ENCODE data around the gene MDFI.

The MDFI gene, protein sequence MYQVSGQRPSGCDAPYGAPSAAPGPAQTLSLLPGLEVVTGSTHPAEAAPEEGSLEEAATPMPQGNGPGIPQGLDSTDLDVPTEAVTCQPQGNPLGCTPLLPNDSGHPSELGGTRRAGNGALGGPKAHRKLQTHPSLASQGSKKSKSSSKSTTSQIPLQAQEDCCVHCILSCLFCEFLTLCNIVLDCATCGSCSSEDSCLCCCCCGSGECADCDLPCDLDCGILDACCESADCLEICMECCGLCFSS

DNA sequence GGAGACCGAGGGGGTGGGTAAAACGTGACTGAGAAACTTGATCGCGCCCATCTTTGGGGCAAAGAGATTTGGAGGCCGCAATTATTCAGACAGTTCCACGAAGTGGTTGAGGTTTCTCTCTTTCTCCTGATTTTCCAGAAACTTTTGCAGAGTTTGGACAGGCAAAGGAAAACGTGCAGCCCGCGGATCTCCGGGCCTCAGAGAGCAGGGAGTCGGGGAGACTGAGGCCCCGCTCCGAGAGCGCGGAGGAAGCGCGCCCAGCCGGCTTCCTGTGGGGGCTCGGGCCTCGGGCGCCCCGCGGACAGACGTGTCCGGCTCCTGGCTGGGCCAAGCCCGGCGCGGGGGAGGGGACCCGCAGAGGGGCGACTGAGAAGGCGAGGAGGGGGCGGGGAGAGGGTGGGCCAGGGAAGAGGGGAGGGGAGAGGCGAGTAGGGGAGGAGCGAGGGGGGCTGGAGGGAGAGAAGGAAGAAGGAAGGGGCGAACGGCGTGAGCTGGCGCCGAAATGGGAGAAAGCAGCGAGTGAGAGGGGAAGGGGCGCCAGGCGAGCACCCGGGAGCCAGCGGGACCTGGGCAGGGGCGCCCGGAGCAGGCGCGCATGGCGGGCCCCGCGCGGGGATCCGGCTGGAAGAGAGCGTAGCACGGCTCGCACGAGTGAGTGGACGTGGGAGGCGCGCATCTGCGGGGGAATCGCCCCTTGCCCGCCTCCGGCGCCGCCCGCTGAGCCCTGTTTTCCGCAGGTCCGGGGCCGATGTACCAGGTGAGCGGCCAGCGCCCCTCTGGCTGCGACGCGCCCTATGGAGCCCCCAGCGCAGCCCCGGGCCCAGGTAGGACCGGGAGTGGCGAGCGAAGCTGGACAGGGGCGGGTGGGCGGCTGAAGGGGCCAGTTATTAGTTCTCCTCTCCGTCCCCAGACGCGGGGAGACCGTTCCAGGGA, at the start of gene MDFI:
Gene MDFI (plus strand): TSS at position 467 of the 933 bp plus-strand sequence. CDS start 282 bp downstream, at position 749.
- DNase-seq = no peak

DNA sequence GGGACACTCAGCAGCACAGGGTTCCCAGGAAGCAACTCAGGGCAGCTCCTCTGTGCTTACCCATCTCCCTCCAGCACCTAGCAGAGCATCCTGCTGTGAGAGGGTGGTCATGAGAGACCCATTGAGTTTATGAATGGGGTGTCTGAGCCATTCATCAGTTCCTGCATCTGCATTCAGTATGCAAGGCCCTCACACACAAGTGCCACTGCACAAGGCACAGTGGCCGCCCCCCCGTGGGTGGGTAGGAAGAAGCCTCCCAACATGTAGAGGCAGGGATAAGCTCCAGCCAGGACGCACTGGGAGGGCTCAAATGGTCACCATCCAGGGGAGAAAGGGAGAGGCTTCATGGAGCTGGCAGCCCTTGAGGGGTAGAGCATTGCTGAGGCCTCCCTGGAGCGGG, 49.0 kb upstream of the MDFI start:
- DNase-seq = no peak

DNA sequence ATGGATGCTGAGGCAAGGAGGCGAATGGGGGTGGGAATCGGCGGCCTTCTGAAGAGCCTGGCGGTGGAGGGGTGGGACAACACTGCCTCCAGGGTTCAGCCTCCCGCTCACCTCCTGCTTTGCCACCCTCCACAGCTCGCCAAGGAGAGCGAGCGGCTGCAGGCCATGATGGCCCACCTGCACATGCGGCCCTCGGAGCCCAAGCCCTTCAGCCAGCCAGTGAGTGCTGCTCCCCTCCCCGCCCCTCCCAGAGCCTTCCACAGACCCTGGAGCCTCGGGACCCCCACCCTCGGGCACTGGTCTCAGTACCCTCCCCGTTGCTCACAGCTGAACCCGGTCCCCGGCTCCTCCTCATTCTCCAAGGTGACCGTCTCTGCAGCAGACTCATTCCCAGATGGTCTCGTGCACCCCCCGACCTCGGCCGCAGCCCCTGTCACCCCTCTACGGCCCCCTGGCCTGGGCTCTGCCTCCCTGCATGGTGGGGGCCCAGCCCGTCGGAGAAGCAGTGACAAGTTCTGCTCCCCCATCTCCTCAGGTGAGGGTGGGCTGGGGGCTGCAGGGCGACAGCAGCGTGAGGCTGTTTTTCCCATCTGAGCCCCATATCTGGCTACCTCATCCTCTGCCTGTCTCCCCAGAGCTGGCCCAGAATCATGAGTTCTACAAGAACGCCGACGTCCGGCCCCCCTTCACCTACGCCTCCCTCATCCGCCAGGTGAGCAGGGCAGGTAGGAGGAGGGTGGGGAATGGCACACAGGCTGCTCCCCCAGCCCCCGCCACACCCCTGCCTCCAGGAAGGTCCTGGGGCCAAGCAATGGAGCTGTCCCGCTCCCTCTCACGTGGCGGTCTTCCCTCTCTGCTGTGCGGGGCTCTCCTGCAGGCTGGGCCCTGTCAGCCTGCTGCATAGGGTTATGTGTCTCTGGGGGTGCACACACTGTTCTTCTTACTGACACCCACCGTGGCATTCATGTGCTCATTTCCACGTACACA, 48.3 kb upstream of the MDFI start:
- no peak for DNase-seq

DNA sequence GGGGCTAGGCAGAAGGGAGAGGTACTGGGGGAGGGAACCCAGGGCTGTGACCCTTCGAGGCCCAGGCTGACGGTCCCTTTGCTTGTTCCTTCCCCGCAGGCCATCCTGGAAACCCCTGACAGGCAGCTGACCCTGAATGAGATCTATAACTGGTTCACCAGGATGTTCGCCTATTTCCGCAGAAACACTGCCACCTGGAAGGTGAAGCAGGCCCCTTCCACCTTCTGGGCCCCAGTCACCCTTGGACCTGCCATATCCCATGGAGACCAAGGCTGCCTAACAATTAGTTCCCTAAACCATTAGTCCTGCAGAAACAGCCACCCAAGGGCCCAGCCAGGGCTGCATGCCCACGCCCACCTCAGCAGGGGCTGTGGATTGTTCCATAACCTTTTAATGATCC, 47.1 kb upstream of the MDFI start:
- no peak for DNase-seq

DNA sequence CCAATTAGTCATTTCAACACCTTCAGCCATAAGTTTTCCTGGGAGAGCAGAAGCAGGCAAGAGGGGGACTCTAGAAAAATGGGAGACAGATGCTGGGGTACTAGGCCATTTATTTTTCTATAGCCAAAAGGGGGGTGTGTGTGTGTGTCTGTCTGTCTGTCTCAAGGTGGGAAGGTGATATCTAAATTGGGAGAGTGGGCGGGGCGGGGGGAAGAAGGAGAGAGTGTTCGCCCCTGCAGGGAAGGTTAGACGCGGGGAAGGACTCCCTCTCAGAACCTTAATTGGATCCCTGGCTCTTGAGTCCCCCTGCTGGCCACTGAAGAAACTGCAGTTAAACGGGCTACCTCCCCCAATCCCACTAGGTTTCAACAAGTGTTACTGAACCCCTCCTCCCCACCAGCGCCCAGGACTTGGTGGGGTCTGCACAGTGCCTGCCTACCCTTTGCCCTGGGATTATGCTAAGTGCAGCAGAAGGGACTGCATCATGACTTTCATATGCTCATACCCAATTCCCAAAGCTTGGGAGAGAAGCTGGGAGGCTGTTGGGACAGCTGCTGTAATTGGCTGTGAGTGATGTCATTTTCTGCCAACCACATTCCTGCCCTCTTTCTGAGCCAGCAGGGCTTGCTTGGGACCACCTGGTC, 46.3 kb upstream of the MDFI start:
- DNase-seq = peak; percentile 79

DNA sequence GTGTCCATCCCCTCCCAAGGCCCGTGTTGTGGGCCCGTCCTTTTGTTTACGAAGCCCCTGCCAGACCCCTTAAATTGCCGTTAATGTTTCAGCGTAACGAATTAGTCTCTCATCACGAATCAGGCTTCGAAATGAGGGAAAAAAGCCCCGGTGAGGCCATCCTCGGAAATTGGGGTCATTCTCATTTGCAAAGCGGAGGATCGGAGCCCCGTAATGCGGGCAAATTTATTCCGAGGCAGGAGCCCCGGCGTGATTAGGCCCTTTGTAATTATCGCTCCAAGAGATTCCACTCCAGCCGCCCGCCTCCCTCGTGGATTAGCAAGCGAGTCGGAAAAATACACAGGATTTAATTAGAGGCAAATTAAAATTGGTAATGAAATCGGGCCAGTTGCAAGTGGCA, 44.9 kb upstream of the MDFI start:
- no peak for DNase-seq

DNA sequence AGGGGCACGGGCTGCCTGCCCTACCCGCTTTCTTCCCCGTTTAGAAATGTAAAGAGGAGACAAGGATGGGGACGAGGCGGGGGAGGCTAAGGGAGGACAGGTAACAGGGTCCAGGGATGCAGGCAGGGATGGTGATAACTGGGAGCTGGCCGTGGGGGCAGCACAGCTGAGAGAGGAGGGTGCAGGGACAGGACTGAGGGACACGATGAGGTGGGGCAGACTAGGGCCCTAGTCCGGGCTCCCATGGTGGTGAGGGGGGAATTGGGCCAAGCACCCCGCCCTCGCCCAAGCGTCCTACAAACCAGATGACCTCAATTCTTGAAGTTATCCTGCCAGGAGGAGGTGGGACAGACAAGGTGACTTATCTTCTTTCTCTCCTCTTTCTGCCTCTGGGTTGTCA, 44.4 kb upstream of the MDFI start:
- DNase-seq = no peak

DNA sequence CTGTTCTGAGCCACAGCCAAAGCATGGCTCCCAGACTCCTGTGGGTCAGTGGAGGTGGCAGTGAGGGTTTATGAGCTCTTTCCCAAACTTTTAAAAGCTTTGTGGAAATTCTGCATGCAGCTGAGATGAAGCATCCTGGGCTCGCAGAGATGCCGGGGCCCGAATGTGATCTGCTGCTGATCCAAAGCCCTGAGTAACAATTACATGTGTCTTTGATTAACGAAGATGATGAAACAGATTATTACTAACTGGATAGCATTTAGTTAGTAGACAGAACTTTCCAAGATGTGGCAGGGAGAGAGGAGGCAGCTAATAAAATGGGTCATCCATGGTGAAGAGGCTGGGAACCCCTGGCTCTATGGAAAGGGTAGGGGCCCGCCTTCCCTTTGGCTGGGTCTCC, 43.9 kb upstream of the MDFI start:
- no peak for DNase-seq

DNA sequence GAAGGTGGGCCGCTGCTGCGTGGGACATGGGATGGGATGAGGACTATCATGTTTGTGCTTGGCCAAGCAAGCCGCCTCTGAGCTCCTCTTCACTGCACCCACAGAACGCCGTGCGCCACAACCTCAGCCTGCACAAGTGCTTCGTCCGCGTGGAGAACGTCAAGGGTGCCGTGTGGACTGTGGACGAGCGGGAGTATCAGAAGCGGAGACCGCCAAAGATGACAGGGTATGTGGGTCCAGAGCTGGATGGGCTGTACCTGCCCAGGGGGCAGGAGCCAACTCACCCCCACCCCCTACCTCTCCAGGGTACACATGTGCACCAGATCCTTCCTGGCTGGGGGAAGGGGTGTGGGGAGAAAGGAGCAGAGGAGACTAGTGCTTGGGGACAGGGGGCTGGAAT, 43.5 kb upstream of the MDFI start:
- no peak for DNase-seq

DNA sequence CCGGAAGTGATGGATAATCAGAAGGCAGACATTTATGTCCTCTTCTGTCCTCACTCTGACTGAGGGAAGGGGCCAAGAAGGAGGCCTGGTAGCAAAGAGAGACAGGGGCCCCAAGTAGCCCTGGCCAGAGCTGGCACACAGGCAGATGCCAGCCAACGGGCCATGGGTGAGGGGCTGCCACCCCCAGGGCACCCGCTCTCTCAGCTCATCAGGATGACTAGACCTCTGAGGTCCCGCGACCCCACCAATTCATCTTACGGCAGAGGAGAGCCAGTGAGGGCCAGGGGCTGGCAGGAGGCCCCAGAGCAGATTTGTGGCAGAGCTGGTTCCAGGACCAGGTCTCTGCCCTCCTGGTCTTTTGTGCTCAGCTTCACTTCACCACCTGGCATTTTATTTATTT, 43.1 kb upstream of the MDFI start:
- no peak for DNase-seq

DNA sequence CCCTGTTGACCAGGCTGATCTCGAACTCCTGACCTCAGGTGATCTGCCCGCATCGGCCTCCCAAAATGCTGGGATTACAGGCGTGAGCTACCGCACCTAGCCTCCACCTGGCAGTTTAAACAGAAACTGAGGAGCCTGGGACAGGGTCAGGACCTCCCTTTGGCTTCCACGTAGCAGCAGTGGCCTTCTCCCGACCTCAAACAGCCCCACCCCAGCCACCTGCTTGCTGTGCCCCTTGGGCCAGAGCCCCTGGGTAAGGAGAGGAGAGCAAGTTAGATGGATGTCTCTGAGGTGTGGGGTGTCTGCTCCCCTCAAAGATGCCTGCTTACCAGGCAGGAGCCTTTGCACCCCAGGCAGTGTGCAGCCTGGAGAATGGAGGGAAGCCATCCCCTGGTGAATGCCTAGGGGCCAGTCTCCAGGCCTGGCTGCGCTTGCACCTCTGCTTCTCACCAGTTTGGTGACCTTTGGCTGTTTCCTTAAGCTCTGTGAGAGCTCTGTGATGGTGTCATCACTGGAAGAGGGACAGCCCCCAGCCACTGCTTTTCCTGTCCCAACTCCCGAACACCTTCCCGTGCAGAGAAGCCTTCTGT, 42.1 kb upstream of the MDFI start:
- no peak for DNase-seq

DNA sequence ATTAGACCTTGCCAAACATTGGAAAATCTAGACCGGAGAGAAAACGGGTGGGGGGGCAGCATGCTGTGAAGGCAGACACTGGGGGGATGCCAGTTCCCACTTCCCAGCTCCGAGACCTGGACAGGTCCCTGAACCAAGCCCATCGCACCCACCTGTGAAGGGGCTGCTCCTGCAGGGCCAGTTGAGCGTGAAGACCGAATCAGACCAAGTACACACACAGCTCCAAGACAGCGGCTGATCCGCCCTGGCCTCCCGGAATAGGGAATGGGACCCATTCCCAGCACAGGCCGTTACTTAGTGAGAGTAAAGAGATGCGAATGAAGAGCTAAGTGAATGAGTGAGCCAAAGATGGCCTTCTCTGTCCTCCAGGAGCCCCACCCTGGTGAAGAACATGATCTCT, 41.5 kb upstream of the MDFI start:
- DNase-seq = no peak

DNA sequence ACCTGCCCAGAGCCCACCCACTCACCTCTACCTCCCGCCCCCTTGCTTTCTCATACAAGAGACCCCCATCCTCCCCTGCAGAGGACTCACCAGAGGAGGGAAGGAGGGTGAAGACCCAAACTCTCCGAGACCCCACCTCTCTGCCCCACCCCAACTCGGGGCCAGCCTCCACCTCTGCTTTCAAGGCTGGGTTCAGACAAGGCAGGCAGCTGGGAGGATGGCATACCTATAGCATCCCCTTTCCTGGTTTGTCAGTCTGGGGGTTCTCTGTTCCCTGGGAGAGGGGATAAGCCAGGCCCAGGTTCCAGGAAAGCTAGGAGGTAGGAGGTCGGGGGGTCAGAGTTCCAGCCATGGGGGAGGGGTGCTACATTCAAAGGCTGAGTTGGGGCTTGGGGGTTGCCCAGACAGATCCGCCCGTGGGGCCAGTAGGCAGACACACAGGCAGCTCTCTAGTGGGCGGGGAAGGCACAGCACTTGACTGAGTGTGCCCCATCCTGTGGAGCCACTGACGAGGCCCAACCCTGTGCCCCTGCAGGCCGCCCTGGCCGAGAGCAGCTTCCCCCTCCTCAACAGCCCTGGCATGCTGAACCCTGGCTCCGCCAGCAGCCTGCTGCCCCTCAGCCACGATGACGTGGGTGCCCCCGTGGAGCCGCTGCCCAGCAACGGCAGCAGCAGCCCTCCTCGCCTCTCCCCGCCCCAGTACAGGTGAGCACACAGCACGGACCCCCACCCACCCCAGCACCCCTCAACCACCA, 40.8 kb upstream of the MDFI start:
- no peak for DNase-seq

DNA sequence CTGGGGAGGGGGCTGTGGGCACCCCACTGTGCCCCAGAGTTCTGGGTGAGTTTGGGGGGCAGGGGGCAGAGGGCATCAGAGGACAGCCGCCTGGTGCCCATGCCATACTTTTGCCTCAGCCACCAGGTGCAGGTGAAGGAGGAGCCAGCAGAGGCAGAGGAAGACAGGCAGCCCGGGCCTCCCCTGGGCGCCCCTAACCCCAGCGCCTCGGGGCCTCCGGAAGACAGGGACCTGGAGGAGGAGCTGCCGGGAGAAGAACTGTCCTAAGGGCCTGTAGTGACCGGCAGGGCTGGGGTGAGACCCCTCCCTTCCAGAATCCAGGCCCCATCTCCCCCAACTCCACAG, 39.6 kb upstream of the MDFI start:
- DNase-seq = no peak

DNA sequence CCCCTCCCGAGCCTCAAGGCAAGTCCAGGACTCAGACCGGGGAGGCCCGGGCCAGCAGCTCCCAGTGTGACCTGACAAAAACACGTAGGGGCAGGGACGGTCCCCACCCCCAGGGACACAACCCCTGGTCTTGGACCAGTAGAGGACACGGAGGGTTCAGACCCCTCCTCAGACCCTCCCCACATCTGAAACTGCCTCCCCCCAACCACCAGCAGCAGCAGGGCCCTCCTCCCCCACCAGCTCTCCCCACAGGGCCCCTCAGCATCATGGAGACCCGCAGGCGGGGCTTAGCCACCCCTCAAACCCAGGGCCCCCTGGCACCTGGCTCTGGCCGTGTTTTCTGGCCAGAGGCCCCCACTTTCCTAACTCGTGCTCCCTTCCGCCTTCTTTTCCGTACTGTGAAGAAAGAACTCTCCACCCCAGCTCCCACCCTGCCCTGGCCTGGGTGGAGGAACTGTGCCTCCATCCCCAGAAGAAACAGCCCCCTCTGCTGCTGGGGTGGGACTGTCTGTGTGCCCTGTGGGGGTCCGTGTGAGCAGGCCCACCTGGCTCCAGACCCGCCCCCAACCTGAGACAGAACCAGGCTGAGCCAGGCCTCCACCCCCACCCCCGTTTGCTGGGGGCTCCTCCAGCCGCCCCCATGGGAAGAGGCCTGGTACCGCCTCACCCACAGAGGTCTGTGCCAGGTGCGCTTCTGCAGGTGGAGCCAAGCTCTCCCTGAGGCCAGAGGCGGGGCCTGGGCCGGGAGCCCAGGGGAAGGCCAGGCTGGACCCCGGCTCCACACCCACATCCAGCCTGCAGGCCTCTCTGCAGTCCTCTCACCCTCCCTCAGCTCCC, 39.0 kb upstream of the MDFI start:
- no peak for DNase-seq

DNA sequence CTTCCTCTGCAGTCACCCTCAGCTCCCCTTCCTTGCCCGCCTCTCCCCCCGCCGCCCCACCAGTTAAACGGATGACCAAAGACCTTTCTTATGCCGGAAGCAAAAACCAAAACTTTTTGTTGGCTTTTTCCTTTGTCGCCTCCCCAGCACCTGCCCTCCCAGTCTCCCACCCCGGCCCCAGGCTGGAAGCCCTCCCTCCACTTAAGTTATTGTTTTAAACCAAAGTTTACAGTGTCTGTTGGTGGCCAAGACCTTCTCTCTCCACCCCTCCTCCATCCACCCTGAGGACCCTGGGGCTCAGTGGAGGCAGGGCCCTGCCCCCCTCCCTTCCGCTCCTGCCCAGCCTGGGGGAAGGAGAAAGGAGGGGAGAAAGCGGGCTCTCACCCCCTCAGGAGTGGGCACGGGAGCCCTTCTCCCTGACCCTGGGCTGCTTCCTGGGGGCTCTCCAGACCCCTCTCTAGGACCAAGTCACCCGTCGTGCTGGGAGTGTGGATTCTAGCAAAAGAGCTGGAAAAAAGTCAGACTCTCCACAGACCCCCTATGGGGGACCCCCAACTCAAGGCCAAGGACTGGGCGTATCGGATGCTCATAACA, 38.3 kb upstream of the MDFI start:
- DNase-seq = no peak

DNA sequence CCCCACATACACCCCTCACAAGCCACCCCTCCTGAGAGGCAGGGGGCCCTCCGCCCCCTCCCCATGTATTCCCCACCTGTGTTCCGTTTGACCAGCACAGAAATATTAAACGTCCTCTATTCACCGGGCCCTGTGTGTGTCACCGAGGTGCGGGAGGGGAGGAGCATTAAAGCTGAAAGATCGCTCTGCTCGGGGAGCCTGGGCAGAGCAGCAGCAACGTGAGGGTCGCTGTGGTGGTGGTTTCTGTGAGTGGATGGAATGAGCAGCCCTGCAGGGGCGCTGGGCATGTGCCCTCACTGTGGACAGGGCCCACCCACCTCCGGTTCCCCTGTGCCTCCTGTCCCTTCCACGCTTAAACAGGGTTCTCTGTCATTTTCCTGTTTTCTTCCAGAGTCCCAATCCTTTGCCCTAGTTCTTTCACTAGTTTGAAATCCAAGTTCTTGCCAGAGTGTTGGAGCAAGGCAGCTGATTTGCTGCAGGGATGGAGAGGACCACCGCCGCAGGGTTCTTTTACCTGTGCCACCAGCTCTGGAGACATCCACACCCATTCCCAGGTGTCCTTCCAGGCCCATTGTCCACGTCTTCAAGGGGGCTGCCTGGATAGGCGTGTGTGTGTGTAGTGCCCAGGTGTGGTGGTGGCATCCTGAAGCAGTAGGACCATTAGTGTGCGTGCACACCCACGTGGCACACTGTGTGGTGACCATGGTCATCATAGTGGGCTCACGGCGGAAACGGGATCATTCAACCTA, 37.6 kb upstream of the MDFI start:
- no peak for DNase-seq

DNA sequence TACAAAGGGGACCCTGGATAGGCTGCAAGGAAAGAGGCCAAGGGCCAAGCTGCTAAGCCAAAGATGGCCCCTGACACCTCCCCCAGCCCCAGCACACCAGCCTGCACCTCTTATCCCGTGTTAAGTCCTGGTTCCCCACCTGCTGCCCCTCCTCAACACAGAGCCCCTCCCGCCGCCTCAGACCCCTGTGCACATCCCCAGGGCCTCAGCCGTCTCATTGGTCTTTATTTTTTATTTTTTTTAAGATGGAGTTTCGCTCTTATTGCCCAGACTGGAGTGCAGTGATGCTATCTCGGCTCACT, 37.1 kb upstream of the MDFI start:
- DNase-seq = no peak

DNA sequence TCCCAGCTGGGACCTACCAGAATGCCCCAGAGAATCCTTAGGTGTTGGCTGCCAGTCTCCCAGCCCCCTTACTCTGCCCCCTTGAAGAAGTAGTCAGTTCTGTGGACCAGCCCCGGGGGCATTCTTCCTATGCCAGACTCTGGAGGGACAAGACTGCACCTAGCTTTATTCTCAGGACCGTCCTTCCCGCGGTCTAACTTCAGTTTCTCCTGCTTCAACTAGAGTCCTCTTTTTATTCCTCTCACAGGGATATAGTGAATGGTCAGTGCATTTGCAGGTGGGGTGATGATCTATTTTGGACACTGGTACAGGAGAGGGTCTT, 35.9 kb upstream of the MDFI start:
- no peak for DNase-seq
